HG02763 (cell line): ENCODE measurements around the gene AQP7.
"Not testable (repeated sequence)": the region's sequence is repeated elsewhere in the genome, so short reads cannot be mapped to it uniquely, and the experiment has no call there.

Experiments used
- ATAC-seq: cut with Tn5 transposase; IDR thresholded peaks from one replicate; pipeline ENCODE4 v1.9.1; 2021; ENCODE audit warnings: mild to moderate bottlenecking, moderate library complexity; ENCODE audit not compliant: unreplicated experiment

AQP7 gene

DNA sequence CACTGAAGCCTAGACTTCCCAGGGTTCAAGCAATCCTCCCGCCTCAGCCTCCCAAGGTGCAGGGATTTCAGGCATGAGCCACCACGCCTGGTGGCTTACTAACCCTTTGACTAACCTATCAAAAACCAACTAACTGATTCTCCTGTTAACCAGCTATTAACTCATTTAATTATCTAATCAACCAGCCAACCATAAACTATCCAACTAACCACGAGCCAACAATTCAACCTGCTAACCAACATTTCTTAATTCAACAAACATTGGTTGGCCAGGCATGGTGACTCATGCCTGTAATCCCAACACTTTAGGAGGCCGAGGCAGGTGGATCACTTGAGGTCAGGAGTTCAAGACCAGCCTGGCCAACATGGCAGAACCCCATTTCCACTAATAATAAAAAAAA lies 3.3 kb downstream of the AQP7 start:
- ATAC-seq: not testable (repeated sequence)

GRCh38 chr9:33397801-33398200 lies 4.6 kb downstream of the AQP7 start:
- ATAC-seq: not testable (repeated sequence)

DNA sequence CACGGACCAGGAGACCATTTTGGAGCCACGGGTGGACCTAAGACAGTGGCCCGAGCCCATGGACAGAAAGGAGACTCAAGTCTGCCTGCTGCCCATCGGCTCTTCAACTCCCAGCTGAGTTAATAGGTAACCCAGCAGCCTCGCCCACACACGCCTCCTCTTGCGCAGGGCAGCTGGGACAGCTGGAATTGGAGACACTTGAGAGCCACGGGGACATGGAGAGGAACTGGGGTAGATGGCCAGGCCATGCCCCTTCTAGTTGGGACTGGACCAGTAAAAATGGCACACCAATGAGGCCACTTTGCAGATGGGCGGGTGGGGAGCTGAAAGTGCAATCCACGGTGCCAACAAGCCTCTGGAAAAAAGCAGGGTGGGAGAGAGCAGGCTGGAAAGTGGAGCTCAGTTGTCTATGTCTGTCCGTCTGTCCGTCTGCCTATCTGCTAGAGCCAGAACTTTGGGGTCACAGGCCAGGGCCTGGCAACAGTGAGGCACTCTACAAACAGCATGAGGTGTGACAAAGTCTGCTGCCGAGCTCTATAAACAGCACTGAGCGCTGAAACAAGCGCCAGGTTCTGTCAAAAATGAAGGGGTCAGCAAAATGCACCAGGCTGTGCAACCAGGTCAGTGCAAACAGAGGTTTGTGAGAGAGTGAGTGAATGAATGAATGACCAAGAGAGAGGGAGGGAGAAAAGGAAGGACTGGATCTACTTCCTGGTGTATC lies 7.0 kb downstream of the AQP7 start:
- ATAC-seq: not testable (repeated sequence)

GRCh38 chr9:33393986-33394385 lies 8.4 kb downstream of the AQP7 start:
- ATAC-seq: not testable (repeated sequence)

GRCh38 chr9:33393581-33393980 lies 8.8 kb downstream of the AQP7 start:
- no peak for ATAC-seq

DNA sequence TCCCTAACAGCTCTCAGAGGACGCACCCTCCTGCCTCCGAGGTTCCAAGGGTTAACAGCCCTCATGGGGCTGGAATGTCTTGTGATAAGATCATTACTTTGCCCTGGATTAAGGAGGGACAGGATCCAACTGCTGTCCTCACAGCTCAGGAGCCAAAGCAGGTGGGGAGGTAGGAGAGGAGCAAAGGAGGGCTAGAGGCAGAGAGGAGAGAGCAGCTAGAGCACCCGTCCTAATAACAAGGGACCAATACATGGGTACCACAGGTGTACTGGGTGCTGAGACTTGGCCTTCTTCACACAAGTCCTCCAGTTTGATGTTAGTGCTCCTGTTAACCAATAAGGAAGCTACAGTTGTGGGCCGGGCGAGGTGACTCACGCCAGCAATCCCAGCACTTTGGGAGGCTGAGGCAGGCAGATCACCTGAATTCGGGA lies 9.8 kb downstream of the AQP7 start:
- ATAC-seq: not testable (repeated sequence)

GRCh38 chr9:33391111-33391771 lies 11.1 kb downstream of the AQP7 start:
- not testable (repeated sequence) for ATAC-seq

- ATAC-seq: no peak
Measured at GRCh38 chr9:33388110-33388994, 14.0 kb downstream of the AQP7 start.

- not testable (repeated sequence) for ATAC-seq
Measured at GRCh38 chr9:33386998-33387397, 15.4 kb downstream of the AQP7 start.

GRCh38 chr9:33386641-33386996 lies 15.7 kb downstream of the AQP7 start:
- not testable (repeated sequence) for ATAC-seq

DNA sequence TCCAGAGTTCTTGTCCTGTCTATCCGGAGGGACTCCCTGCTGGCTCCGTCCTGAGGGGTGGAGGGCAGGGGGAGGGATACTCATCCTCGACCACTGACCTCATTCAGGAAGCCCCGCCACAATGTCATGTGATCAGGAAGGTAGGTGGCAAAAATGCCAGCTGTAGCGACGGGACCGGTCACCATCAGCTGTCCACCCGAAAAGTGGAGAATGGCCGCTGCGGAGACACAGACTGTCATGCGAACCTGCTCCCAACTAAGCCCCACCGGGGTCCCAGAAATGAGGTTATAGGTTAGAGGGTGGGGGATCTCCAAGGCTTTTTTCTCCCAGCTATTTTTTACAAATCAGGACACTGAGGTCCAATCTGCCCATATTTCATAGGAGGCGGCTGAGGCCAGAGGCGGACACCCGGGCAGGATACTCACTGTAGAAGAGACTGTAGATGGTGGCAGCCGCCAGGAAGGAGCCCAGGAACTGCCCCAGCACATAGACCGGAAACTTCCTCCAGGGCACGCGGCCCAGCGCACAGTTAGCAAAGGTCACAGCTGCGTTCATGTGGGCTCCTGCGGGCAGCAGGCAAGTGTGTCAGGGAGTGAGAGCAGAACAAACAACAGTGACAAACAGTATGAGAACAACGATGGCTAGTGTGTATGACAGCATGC lies 16.3 kb downstream of the AQP7 start:
- ATAC-seq: not testable (repeated sequence)

DNA sequence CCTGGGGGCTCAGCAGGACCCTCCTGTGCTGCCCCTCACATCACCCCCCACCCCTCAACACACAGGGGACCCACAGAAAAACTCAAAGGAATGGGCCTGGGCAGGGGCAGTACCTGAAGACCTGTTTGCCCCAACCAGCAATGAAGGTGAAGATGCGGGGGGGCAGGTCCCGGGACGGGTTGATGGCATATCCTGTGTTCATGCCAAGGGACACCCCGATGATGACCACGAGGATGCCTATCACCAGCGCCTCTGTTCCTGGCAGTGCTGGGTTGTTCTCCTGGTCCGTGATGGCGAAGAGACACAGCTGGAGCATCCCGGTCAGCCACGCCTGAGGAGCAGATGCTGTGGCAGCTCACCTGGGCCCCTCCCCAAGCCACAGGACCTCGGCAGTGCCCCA lies 16.8 kb downstream of the AQP7 start:
- ATAC-seq: not testable (repeated sequence)

- ATAC-seq: not testable (repeated sequence)
Measured at GRCh38 chr9:33383396-33383795, 19.0 kb downstream of the AQP7 start.

- ATAC-seq: not testable (repeated sequence)
Measured at GRCh38 chr9:33382397-33382796, 20.0 kb downstream of the AQP7 start.

DNA sequence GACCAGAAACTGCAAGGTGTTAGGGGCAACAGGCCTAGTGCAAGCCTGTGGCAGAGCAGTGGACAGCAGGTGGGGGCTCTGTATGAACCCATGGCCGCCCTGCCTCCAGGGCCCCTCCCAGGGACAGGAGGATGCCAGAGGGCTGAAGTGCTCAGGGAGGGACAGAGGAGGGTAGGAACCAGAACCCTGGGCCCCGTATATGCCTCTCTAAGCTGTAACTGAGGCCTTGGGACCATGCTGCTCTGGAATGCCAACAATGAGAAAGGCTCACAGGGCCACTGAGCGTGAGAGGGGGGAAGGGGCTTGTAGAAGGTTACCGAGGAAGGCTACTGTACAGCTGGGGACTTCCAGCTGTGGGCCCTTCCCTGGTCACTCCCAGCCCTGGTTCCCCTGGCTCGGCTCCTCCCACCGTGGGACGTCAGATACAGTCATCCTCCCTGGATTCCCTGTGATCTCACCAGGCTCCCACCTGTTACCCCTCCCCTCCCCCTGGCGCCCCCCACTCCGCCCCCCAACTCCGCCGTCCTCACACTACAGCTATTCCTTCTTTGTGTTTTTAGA lies 21.1 kb downstream of the AQP7 start:
- ATAC-seq: no peak

DNA sequence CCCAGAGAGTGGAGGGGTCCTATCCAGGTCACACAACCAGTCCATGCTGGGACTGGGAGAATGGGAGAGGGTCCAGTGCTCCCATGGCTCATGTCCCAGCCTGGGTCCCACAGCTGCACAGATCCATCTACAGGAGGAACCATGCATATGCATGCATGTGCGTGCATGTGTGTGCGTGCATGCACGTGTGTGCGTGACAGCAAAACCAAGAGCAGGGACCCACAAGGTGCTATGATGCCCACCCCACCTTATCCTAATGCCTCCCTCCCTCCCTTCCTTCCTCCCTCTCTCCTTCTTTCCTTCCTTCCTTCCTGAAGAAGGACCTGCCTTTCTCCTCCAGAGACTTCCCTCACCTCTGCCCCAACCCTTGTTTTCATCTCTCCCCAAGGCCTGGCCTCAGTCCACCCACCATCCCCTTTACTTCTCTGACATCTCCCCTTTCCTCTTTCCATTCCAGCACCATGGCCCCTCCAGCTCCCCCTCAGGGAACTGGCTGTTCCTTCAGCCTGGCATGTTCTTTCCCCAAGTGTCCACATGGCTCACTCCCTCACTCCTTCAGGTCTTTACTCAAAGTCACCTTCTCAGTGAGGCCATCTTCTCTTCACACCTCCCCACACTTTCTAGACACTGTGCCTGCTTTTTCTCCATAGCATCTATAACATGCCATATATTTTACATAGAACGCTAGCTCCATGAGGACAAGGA lies 21.8 kb downstream of the AQP7 start:
- ATAC-seq: no peak

GRCh38 chr9:33379666-33380389 lies 22.5 kb downstream of the AQP7 start:
- ATAC-seq: no peak

GRCh38 chr9:33378121-33378795 lies 24.1 kb downstream of the AQP7 start:
- ATAC-seq: no peak
